Right lobe of liver (tissue), 4 donors: ENCODE data around the gene RREB1.

Experiments used
- CTCF ChIP-seq, 4 donors: fragments of 200-600 bp in 3 of 4; fragments of 450-650 bp in 1 of 4; IDR thresholded peaks; one replicate each; pipeline versions ENCODE4 v1.5.1 to v1.8.0; 2016 to 2022; ENCODE audit warnings: antibody characterized with exemption in 4 of 4, mild to moderate bottlenecking in 2 of 4
- POLR2A ChIP-seq: fragments of 450-650 bp; IDR thresholded peaks from one replicate; pipeline ENCODE4 v1.6.1; 2017; ENCODE audit warnings: antibody characterized with exemption, mild to moderate bottlenecking
- donor health status: DM: no; HTN: no; CAD: no.
- donor health status: DM: no; HTN: no; CAD: no.
- donor health status: DM: no; HTN: yes; CAD: no.

- TF ChIP-seq CTCF (IDR thresholded peaks at IDR 0.05), result no peak
- TF ChIP-seq POLR2A, result no peak
Observed at GRCh38 chr6:7075341-7076000, 32.3 kb upstream of the RREB1 start.
